ENCODE measurements around the gene CDC42EP1.

DNA sequence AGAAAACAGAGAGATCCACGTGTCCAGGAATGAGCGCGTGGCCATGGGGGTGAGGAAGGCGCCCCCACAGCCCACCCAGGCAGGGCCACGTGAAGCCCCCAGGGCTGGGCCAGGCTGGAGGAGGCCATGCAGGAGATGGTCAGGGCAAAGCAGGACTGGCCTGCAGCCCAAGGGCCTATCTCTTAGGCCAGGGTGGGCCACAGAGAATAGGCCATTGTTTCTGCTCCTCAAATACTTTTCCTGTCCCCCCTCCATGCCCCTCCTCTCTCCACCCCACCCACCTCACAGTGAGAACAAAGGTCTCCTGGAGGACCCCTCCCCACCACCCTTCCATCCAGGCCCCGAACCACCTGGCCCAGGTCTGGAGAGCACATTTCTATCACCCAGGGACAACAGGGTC lies 8.3 kb upstream of the CDC42EP1 start:
- TF ChIP-seq, protein P1, sequence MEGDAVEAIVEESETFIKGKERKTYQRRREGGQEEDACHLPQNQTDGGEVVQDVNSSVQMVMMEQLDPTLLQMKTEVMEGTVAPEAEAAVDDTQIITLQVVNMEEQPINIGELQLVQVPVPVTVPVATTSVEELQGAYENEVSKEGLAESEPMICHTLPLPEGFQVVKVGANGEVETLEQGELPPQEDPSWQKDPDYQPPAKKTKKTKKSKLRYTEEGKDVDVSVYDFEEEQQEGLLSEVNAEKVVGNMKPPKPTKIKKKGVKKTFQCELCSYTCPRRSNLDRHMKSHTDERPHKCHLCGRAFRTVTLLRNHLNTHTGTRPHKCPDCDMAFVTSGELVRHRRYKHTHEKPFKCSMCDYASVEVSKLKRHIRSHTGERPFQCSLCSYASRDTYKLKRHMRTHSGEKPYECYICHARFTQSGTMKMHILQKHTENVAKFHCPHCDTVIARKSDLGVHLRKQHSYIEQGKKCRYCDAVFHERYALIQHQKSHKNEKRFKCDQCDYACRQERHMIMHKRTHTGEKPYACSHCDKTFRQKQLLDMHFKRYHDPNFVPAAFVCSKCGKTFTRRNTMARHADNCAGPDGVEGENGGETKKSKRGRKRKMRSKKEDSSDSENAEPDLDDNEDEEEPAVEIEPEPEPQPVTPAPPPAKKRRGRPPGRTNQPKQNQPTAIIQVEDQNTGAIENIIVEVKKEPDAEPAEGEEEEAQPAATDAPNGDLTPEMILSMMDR (IDR thresholded peaks at IDR 0.05): no peak
- TF ChIP-seq, protein P2, sequence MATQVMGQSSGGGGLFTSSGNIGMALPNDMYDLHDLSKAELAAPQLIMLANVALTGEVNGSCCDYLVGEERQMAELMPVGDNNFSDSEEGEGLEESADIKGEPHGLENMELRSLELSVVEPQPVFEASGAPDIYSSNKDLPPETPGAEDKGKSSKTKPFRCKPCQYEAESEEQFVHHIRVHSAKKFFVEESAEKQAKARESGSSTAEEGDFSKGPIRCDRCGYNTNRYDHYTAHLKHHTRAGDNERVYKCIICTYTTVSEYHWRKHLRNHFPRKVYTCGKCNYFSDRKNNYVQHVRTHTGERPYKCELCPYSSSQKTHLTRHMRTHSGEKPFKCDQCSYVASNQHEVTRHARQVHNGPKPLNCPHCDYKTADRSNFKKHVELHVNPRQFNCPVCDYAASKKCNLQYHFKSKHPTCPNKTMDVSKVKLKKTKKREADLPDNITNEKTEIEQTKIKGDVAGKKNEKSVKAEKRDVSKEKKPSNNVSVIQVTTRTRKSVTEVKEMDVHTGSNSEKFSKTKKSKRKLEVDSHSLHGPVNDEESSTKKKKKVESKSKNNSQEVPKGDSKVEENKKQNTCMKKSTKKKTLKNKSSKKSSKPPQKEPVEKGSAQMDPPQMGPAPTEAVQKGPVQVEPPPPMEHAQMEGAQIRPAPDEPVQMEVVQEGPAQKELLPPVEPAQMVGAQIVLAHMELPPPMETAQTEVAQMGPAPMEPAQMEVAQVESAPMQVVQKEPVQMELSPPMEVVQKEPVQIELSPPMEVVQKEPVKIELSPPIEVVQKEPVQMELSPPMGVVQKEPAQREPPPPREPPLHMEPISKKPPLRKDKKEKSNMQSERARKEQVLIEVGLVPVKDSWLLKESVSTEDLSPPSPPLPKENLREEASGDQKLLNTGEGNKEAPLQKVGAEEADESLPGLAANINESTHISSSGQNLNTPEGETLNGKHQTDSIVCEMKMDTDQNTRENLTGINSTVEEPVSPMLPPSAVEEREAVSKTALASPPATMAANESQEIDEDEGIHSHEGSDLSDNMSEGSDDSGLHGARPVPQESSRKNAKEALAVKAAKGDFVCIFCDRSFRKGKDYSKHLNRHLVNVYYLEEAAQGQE (IDR thresholded peaks at IDR 0.05; ENCODE audit: insufficient read depth in 1 of 2, low read depth in 2 of 2, low read length in 1 of 2): no peak
